SU-DHL-6 (cell line): ENCODE measurements around the gene MKS1.

Experiments
- CTCF ChIP-seq: fragments of 200-600 bp; sonication (generic); IDR thresholded peaks from one replicate; pipeline ENCODE4 v1.5.1; 2017; ENCODE audit warnings: antibody characterized with exemption, mild to moderate bottlenecking, low read length, moderate library complexity; ENCODE audit not compliant: insufficient read depth, poor library complexity, severe bottlenecking
- EZH2phosphoT487 ChIP-seq: fragments of 200-600 bp; sonication (generic), shearing (Covaris generic); conservative IDR thresholded peaks from 2 replicates; pipeline ENCODE4 v1.6.1; 2018; ENCODE audit warnings: mild to moderate bottlenecking, antibody characterized with exemption, low read length, moderate library complexity, mixed read lengths

- TF ChIP-seq EZH2phosphoT487: no peak
- TF ChIP-seq CTCF: no peak
These were observed 26.4 kb downstream of the MKS1 start, which contains the start of gene EPX for GRCh38 chr17:58192612-58193011.
